ENCODE measurements around the gene RPS6KA2.

GRCh38 chr6:166474721-166475565, 152.1 kb downstream of the RPS6KA2 start:
- TF ChIP-seq CTCF (IDR thresholded peaks at IDR 0.05) (no peak), POLR2A (IDR thresholded peaks at IDR 0.05) (no peak)
